ENCODE data around the gene TSHZ3.

Gene TSHZ3

GRCh38 chr19:31350033-31350692, 927 bp upstream of the TSHZ3 start:
- H3K4me2 ChIP-seq (ENCODE audit: low read length) = peak overlapping the region; percentile 86
- H3K4me1 ChIP-seq = no peaks in the 10 kb centered on the region
- no peaks in the 10 kb centered on the region for H3K27me3 ChIP-seq (ENCODE audit: control insufficient read depth, insufficient read depth, low read length)
- H3K4me3 ChIP-seq (ENCODE audit: low read depth, low read length) = peak overlapping the region; percentile 68
- peak overlapping the region; percentile 41 for H3K27ac ChIP-seq
- H3K9me3 ChIP-seq (ENCODE audit: control insufficient read depth, low read length) = no peaks in the 10 kb centered on the region
- peak overlapping the region; percentile 53 for H3K9ac ChIP-seq
- peaks cover 3% of the 10 kb centered on the region for H3K79me2 ChIP-seq
- H2AFZ ChIP-seq = peak overlapping the region; percentile 95
- H3K36me3 ChIP-seq (ENCODE audit: control insufficient read depth, insufficient read depth, low read length) = no peaks in the 10 kb centered on the region
- TF ChIP-seq CTCF (IDR thresholded peaks at IDR 0.05) = no peak

DNA sequence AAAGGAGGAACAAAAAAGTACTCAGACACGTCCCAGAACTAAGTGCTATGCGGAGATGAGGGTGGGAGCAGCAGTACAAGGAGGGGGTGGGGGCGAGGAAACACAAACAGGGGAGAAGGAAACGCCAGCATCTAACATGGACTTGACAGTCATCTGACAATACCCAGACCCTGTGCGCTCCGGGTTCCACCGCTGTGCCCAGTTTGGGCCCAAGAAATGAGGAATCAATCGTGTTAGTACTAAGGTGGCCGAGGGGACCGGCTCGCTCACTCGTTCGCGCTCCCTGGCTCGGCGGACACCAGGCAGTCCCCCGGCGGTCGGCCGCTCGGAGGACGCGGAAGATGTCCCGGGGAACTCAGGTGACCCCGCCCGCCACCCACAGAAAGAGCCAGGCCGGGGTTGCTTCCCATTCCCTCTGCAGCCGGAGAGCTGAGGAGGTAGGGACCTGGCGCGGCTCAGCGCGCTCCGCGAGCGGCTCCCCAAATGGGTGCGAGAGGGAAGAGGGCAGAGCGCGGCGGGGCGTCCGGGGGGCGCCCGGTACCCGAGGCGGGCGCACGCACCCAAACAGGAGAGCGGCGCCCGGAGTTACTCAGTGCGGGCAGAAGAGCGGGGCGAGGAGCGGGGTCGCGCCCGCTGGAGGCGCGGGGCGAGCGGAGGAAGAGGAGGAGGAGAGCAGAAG, 616 bp downstream of the TSHZ3 start:
- Histone ChIP-seq H2AFZ (peak overlapping the region; percentile 90), H3K4me1 (no peaks in the 10 kb centered on the region), H3K27ac (peak overlapping the region; percentile 30), H3K4me2 (ENCODE audit: low read length) (peak overlapping the region; percentile 84), H3K9me3 (ENCODE audit: control insufficient read depth, low read length) (no peaks in the 10 kb centered on the region), H3K36me3 (ENCODE audit: control insufficient read depth, insufficient read depth, low read length) (no peaks in the 10 kb centered on the region), H3K4me3 (ENCODE audit: low read depth, low read length) (peak overlapping the region; percentile 56), H3K9ac (no peak overlapping the region), H3K79me2 (peaks cover 3% of the 10 kb centered on the region), H3K27me3 (ENCODE audit: control insufficient read depth, insufficient read depth, low read length) (no peaks in the 10 kb centered on the region)
- TF ChIP-seq CTCF (IDR thresholded peaks at IDR 0.05) = no peak

- Histone ChIP-seq H2AFZ (no peak overlapping the region), H3K9me3 (ENCODE audit: control insufficient read depth, low read length) (no peaks in the 10 kb centered on the region), H3K27ac (no peak overlapping the region), H3K4me1 (no peaks in the 10 kb centered on the region), H3K27me3 (ENCODE audit: control insufficient read depth, insufficient read depth, low read length) (no peaks in the 10 kb centered on the region), H3K79me2 (peaks cover 3% of the 10 kb centered on the region), H3K9ac (no peak overlapping the region), H3K36me3 (ENCODE audit: control insufficient read depth, insufficient read depth, low read length) (no peaks in the 10 kb centered on the region), H3K4me3 (ENCODE audit: low read depth, low read length) (no peak overlapping the region), H3K4me2 (ENCODE audit: low read length) (no peak overlapping the region)
- no peak for TF ChIP-seq CTCF (IDR thresholded peaks at IDR 0.05)
Observed at GRCh38 chr19:31347828-31348392, 1.3 kb downstream of the TSHZ3 start.

- Histone ChIP-seq H3K4me1 (no peaks in the 10 kb centered on the region), H3K36me3 (ENCODE audit: control insufficient read depth, insufficient read depth, low read length) (no peaks in the 10 kb centered on the region), H2AFZ (no peak overlapping the region), H3K9me3 (ENCODE audit: control insufficient read depth, low read length) (no peaks in the 10 kb centered on the region), H3K27me3 (ENCODE audit: control insufficient read depth, insufficient read depth, low read length) (no peaks in the 10 kb centered on the region), H3K4me2 (ENCODE audit: low read length) (no peak overlapping the region), H3K79me2 (peaks cover 3% of the 10 kb centered on the region), H3K4me3 (ENCODE audit: low read depth, low read length) (no peak overlapping the region), H3K27ac (no peak overlapping the region), H3K9ac (no peak overlapping the region)
- no peak for TF ChIP-seq CTCF (IDR thresholded peaks at IDR 0.05)
Observed at GRCh38 chr19:31347354-31347753, 1.9 kb downstream of the TSHZ3 start.
